Measurements from ENCODE around the gene C6orf132. TPM values are rescaled to one million over a fixed set of nuclear protein-coding genes. Genes with fewer than 3 reads are reported as not detected.

Gene C6orf132
- total RNA-seq, 1 donor = 0.63 TPM

GRCh38 chr6:42162384-42162783 lies 20.0 kb upstream of the C6orf132 start:
- H3K4me3 ChIP-seq (ENCODE audit: low read depth, low read length) = no peak overlapping the region
- TF ChIP-seq CTCF (IDR thresholded peaks at IDR 0.05; ENCODE audit: insufficient read depth, low read length) = no peak
- DNase-seq (ENCODE audit: low read depth) = no peak

GRCh38 chr6:42159431-42160024 lies 17.1 kb upstream of the C6orf132 start:
- no peak overlapping the region for H3K4me3 ChIP-seq (ENCODE audit: low read depth, low read length)
- TF ChIP-seq CTCF (IDR thresholded peaks at IDR 0.05; ENCODE audit: insufficient read depth, low read length) = no peak
- DNase-seq (ENCODE audit: low read depth) = no peak

- TF ChIP-seq CTCF (IDR thresholded peaks at IDR 0.05; ENCODE audit: insufficient read depth, low read length) = no peak
- DNase-seq (ENCODE audit: low read depth) = no peak
- no peak overlapping the region for H3K4me3 ChIP-seq (ENCODE audit: low read depth, low read length)
These were observed 16.2 kb upstream of the C6orf132 start for GRCh38 chr6:42158631-42159030.

GRCh38 chr6:42158011-42158410 lies 15.6 kb upstream of the C6orf132 start:
- no peak for TF ChIP-seq CTCF (IDR thresholded peaks at IDR 0.05; ENCODE audit: insufficient read depth, low read length)
- no peak overlapping the region for H3K4me3 ChIP-seq (ENCODE audit: low read depth, low read length)
- DNase-seq (ENCODE audit: low read depth) = peak; percentile 70

- H3K4me3 ChIP-seq (ENCODE audit: low read depth, low read length) = no peak overlapping the region
- DNase-seq (ENCODE audit: low read depth) = no peak
- no peak for TF ChIP-seq CTCF (IDR thresholded peaks at IDR 0.05; ENCODE audit: insufficient read depth, low read length)
These were observed 14.2 kb upstream of the C6orf132 start for GRCh38 chr6:42156638-42157037.

GRCh38 chr6:42155293-42155692 lies 12.9 kb upstream of the C6orf132 start:
- TF ChIP-seq CTCF (IDR thresholded peaks at IDR 0.05; ENCODE audit: insufficient read depth, low read length) = no peak
- DNase-seq (ENCODE audit: low read depth) = no peak
- no peak overlapping the region for H3K4me3 ChIP-seq (ENCODE audit: low read depth, low read length)
